Stimulated activated CD4-positive, alpha-beta T cell treated with anti-CD3 and anti-CD28 coated beads, Interleukin-1b, Interleukin-23, amount 100 ng/mL, for 4 hours (primary cell): ENCODE measurements around the gene ADAMTS3.
A peak's percentile ranks its signal among the peaks of the same experiment; 100 is the strongest.

Experiments
- DNase-seq, 2 donors: peaks; one replicate each; pipeline ENCODE4 v3.0.0-alpha.2; 2020; ENCODE audit warnings: low read depth in 2 of 2

The ADAMTS3 gene

DNA sequence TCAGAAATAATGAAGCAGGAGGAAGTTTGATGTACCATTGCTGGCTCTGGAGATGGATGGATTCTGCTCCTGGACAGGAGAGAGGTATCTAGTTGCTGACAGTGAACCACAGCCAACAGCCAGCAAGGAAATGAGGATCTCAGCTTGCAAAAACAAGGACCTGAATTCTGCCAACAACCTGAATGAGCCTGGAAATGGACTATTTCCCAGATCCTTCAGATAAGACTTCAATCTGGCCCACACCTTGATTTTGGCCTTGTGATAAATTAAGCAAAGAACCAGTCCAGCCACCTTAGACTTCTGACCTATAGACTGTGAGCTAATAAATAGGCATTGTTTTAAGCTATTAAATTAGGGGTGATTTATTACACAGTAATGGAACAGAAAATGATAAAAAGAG is 220.3 kb downstream of the ADAMTS3 start:
- DNase-seq: no peak

- DNase-seq: no peak
These were observed 224.6 kb downstream of the ADAMTS3 start for GRCh38 chr4:72344418-72344817.

GRCh38 chr4:72341432-72341820 is 227.6 kb downstream of the ADAMTS3 start:
- DNase-seq: no peak

DNA sequence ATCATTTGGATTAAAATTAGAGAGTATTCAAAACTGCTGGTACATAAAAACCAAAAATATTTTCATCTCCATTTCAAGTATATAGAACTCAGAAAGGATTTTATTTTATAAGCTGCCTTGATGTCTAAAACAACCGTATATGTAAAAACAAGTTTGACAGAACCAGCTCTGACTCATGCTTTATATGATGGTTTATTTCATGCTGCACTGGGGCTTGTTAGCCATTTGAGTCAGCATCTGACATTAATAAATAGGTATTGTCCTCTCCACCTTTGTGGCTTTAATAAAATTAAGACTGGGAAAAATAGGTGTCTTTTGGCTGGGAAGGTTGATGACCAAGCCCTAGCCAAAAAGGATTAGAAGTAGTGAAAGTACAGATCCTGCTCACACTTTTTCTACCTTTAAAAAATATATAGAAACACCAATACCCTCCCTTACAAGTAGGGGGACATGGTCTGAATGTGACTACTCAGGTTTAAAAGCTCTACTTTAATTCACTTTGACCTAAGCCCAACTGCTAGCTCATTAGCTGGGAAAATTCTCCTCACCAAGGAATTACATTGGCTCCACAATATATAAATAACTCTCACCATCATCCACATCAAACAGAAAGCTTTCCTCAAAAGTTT is 228.1 kb downstream of the ADAMTS3 start:
- no peak for DNase-seq

GRCh38 chr4:72338060-72338459 is 231.0 kb downstream of the ADAMTS3 start:
- no peak for DNase-seq

DNA sequence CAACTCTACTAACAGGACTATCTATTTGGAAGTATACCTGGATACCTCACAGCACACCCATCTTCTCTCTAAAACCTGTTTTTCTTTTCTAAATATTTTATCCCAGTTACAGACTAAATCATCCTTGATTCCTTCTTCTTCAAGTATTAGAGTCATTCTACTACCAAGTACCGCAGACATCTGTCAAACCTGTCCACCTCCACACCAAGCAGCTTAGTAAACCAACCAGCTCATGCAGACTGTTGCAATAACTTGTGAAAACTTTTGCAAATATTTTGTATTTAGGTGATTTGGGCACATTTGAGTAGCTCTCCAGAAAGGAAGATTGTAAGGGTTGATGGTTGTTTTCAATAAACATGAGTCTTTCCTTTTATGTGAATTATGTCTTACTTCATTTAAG is 238.6 kb downstream of the ADAMTS3 start:
- no peak for DNase-seq

- no peak for DNase-seq
These were observed 242.1 kb downstream of the ADAMTS3 start for GRCh38 chr4:72326692-72327632.

GRCh38 chr4:72325215-72325614 is 243.8 kb downstream of the ADAMTS3 start:
- no peak for DNase-seq

GRCh38 chr4:72323227-72323626 is 245.8 kb downstream of the ADAMTS3 start:
- no peak for DNase-seq

DNA sequence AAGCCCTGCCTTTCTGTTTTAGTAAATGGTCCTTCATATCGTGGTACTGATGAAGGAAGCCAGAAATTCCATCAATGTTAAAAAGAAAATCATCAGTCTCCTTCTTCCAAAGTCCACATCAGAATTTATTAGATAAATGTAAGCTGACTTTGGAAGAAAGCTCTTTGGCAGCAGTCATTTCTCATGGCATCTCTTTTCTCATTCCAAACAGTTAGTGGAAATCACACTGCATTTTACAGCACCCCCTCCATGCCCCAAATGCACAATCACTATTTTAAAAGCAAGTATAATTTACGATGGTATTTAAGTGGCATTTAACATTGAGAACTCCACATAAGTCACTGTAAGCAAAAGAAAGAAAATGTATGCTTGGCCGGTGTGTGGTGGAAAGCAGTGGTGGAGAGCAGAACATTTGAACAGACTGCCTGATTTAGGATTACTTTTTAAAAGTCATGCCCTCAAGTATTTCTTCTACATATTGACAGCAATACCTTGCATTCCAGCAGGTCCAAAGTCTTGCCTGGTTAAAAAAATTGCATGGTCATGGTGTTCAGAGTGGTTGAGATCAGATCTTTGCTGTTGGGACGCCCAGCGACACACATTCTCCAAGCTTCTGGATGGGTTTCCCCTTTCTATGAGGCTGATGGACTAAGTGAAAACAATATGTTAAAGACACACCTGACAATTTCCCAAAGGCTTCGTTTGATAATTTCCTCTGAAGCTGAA is 248.6 kb downstream of the ADAMTS3 start:
- DNase-seq: no peak

DNA sequence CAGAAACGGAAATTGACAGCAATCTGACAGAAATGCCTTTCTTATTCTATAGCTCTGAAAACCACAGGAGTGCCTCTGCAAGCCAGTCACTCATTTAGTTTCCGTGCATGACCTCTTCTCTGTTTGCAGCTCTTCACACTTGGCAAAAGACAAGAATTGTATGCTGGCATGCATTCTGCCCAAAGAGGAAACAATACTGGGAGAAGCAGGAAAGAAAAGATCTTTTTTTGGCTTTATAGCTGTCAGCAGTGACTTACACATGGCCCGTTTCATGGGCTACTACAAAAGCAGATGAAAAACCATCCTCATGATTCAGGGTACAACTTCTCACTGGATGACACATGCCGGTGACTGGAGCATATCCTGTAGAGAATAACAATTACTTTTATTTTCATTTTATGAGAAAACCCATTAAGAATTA is 249.4 kb downstream of the ADAMTS3 start:
- DNase-seq: no peak

DNA sequence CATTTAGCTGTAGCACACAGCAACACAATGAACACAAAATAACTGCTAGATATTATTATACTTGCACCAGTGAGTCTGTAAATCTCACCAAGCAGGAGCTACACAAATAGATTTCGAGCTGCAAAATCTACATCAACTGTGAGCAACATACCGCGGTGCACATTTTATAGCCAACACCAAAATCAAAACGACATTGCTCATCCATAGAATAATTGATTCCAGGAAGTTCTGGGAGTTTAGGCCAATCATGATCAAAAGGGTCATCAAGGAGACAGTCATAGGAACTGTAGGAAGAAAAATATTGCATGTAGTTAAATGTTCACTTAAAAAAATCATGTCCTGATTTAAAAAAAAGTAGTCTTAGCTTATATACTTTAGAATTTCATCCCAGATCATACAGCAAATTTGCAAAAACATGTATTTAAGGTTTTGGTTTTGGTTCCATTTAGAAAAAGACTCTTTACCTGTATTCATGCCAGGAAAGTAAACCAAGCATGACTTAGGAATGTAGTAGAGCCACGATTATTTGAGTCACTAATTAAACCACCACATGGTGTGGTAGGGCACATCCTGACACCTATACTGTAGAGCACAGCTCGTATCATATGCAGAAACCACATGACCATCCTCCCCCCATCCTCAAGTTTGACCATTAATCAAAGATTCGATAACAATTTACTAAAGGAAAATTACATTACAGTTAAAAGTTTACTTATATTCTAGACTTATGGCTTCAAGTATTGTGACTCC is 250.4 kb downstream of the ADAMTS3 start:
- DNase-seq: no peak

GRCh38 chr4:72314869-72315268 is 254.2 kb downstream of the ADAMTS3 start:
- DNase-seq: no peak

- DNase-seq: no peak
These were observed 255.9 kb downstream of the ADAMTS3 start for GRCh38 chr4:72313121-72313520.

GRCh38 chr4:72312032-72312650 is 256.9 kb downstream of the ADAMTS3 start:
- DNase-seq: no peak

DNA sequence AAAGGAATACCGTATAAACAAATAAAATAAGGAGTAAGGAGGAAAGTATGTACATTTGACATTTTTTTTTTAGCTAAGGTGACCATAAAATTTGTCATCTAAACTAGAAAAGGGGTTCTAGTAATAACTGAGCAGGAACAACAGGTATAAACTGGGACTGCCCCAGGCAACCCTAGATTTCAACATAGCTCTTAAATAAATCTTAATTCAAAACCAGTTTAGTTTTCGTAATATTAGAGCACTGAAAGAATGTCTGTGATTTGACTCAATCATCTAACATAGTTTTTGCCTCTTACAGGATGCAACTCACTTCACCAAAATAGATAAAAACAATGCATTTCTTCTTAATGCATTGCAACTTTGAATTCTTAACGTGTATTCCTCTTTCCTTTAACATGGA is 257.7 kb downstream of the ADAMTS3 start:
- DNase-seq: no peak

GRCh38 chr4:72305620-72306019 is 263.4 kb downstream of the ADAMTS3 start:
- no peak for DNase-seq

DNA sequence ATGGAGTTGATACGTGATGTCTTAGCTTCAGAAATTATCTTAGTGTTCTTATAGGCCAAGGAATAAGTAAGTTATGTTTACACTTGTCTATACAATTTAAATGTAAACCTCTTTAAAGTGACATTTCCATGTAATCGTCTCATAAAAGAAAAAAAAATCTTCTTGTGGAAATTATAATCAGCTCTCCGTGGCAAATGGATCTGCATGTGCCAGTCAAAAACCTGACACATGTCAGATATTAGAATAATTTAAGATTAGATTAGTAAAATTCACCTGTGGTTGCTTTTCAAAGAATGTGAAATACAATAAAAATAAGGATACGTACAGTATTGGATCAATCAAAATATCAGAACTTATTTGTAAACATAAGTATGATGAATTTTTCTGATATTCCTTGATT is 263.9 kb downstream of the ADAMTS3 start:
- no peak for DNase-seq

DNA sequence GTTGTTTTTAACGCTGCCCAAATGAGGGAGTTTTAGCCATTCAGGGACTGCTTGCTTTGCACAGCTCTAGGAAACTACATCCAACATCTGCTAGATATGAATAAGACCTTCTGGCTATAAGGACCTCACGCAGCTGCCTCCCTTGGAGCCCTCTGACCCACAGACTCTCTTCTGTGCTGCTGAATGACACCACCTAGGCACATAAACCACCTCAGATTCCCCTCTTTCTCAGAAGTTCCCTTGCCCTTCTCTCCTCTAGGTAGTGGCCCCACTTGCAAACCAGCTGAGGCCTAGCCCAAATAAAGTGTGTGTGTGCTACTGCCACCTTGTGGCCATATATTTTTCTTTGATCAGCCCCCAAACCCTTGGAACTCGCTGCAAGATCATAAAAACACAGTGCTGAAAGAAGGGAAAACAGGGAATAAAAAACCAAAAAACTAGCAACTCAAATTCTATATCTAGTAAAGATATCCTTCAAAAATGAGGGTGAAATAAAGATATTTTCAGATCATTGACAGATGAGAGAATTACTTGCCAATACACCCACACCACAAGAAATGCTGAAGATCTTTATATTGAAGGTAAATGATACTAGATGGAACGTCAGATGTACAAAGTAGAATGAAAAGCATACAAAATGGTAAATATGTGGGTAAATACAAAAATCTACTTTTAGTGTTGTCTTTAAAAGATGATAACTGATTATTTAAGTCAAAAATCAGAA is 265.9 kb downstream of the ADAMTS3 start:
- peak in 1 of 2 donors; percentile 15 for DNase-seq

DNA sequence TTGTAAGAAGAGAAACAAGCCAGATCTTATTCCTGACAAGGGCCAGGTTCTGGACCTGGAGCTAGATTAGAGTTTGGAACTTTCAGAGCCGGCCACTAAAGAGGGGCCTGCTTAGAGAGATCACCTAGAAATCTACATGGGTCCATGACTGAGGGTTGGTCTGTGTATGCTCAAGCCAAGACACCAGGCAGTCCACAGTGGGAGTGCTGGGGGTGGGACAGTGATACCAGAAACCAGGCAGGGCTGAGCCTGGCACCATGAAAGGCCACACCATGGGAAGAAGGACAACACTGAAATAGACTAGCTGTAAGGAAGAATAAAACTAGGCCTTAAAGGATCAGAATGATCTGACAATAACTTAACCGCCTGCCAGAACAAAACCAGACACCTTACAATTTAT is 267.3 kb downstream of the ADAMTS3 start:
- DNase-seq: no peak

GRCh38 chr4:72300126-72300525 is 268.9 kb downstream of the ADAMTS3 start:
- DNase-seq: no peak
